HepG2 (cell line): ENCODE measurements around the gene MZT2A. TPM values are rescaled to one million over a fixed set of nuclear protein-coding genes. Genes with fewer than 3 reads are reported as not detected.
"Not testable (repeated sequence)": the region's sequence is repeated elsewhere in the genome, so short reads cannot be mapped to it uniquely, and the experiment has no call there.

Experiments
- ATAC-seq: fragments of 200-7000 bp; cut with Tn5 transposase; 3 replicates; pipeline ENCODE4 v1.9.1; 2020; ENCODE audit warnings: mild to moderate bottlenecking, moderate library complexity
- BruUV-seq: library from RNA; stranded (reverse); fragments of 400-500 nt; replicated peaks from 2 replicates; lab custom pipeline; 2021; lab: Mats Ljungman, UMichigan
- CTCF ChIA-PET: fragments of 300-600 bp; formaldehyde crosslinking; extraction: SDS; loops from one replicate; lab custom pipeline; 2021; ENCODE audit warnings: low total read pairs, inconsistent platforms, low intra/inter-chr PET ratio; lab: Yijun Ruan, JAX
- POLR2A ChIA-PET: fragments of 350-600 bp; sonication (Branson Sonifier 250); formaldehyde crosslinking; loops from one replicate; lab custom pipeline; 2020; ENCODE audit warnings: antibody characterized with exemption, inconsistent platforms; lab: Yijun Ruan, JAX
- DNase-seq: peaks from one replicate; pipeline ENCODE4 v3.0.0-alpha.2; 2015; ENCODE audit warnings: low spot score
- FAIRE-seq: peaks from 3 replicates; lab custom pipeline; 2011; peaks lifted over from hg19 to GRCh38; lab: Jason Lieb, UNC
- H2AFZ ChIP-seq: one replicate; pipeline ENCODE4 v1.6.1; 2011; ENCODE audit warnings: low read length, inconsistent platforms
- H3K27ac ChIP-seq: fragments of 300-600 bp; 3 replicates; pipeline ENCODE4 v1.8.0; 2011; ENCODE audit warnings: mixed run types, mild to moderate bottlenecking, mixed read lengths, low read length, inconsistent platforms; ENCODE audit not compliant: insufficient read depth; ENCODE audit errors: extremely low read length
- H3K27me3 ChIP-seq, 2 experiments: fragments of 200-600 bp in 1 of 2; 2 replicates in 1 of 2; 3 replicates in 1 of 2; pipeline versions ENCODE4 v1.6.0 to v1.8.0; 2011; ENCODE audit warnings: low read length in 2 of 2, mild to moderate bottlenecking in 2 of 2, moderate library complexity in 2 of 2, inconsistent platforms in 1 of 2; ENCODE audit not compliant: insufficient read depth in 2 of 2, control insufficient read depth in 1 of 2
- H3K36me3 ChIP-seq, 2 experiments: fragments of 200-600 bp in 1 of 2; replicated peaks in 1 of 2; 2 replicates in 1 of 2; 3 replicates in 1 of 2; pipeline versions ENCODE4 v1.5.1 to v1.8.0; 2011; ENCODE audit warnings: low read length in 2 of 2, inconsistent platforms in 1 of 2; ENCODE audit not compliant: insufficient read depth in 2 of 2, control insufficient read depth in 1 of 2
- H3K4me1 ChIP-seq: 2 replicates; pipeline ENCODE4 v1.5.1; 2012; ENCODE audit warnings: low read length, inconsistent platforms; ENCODE audit not compliant: insufficient read depth
- H3K4me2 ChIP-seq: 2 replicates; pipeline ENCODE4 v1.6.0; 2011; ENCODE audit warnings: low read depth, low read length, inconsistent platforms
- H3K4me3 ChIP-seq, 3 experiments: fragments of 200-600 bp in 1 of 3; sonication (generic), shearing (Covaris generic) in 1 of 3; replicated peaks in 1 of 3; 2 replicates each; pipeline ENCODE4 v1.5.1; 2011 to 2016; ENCODE audit warnings: low read length in 3 of 3, inconsistent platforms in 2 of 3, low read depth in 2 of 3, mild to moderate bottlenecking in 2 of 3, control low read depth in 1 of 3, mixed read lengths in 1 of 3; ENCODE audit not compliant: insufficient read depth in 1 of 3
- H3K79me2 ChIP-seq: one replicate; pipeline ENCODE4 v1.6.1; 2011; ENCODE audit warnings: low read length, inconsistent platforms; ENCODE audit not compliant: insufficient read depth
- H3K9ac ChIP-seq: 2 replicates; pipeline ENCODE4 v1.6.0; 2011; ENCODE audit warnings: mild to moderate bottlenecking, low read depth, low read length, inconsistent platforms; ENCODE audit not compliant: insufficient read depth
- H3K9me3 ChIP-seq: 2 replicates; pipeline ENCODE4 v1.5.1; 2012; ENCODE audit warnings: mild to moderate bottlenecking, low read length
- H4K20me1 ChIP-seq: 2 replicates; pipeline ENCODE4 v1.6.0; 2011; ENCODE audit warnings: inconsistent platforms, mild to moderate bottlenecking, low read length, moderate library complexity; ENCODE audit not compliant: insufficient read depth
- HNRNPK ChIP-seq: fragments of 200-400 bp; formaldehyde crosslinking; IDR thresholded peaks from 2 replicates; pipeline ENCODE4 v1.6.1; 2018; ENCODE audit warnings: low read length, low read depth, moderate library complexity, mild to moderate bottlenecking; ENCODE audit not compliant: poor library complexity, severe bottlenecking
- IKZF4 ChIP-seq: sonication (generic); formaldehyde crosslinking; IDR thresholded peaks from 2 replicates; pipeline ENCODE4 v1.5.1; 2020; ENCODE audit warnings: borderline replicate concordance, mild to moderate bottlenecking, low read depth, missing genetic modification reagents; ENCODE audit errors: not compliant biosample characterization
- POLR2G ChIP-seq: fragments of 200-400 bp; formaldehyde crosslinking; IDR thresholded peaks from 2 replicates; pipeline ENCODE4 v1.6.1; 2018; ENCODE audit warnings: mild to moderate bottlenecking, low read depth, low read length, moderate library complexity
- ZNF616 ChIP-seq: sonication (generic); formaldehyde crosslinking; IDR thresholded peaks from 2 replicates; pipeline ENCODE4 v1.5.0; 2020; ENCODE audit warnings: low read depth, mild to moderate bottlenecking, missing genetic modification reagents
- WGBS: methylation state at CpG from one replicate; pipeline ENCODE4 v1.1.6; 2017; ENCODE audit warnings: low lambda C conversion rate; 5-methylcytosine and 5-hydroxymethylcytosine counted together
- in situ Hi-C: cut with HindIII; loops from 2 replicates; pipeline ENCODE4 v1.10.0; 2017; ENCODE audit warnings: low pct_unique_long_range_greater_than_20kb; ENCODE audit not compliant: extremely low pct_ligation_motif_present
- intact Hi-C: fragments of 100-400 bp; cut with micrococcal nuclease; formaldehyde crosslinking; loops from one replicate; pipeline ENCODE4 v1.10.0; 2022; ENCODE audit not compliant: unreplicated experiment
- polyA plus RNA-seq, 8 experiments: library from polyadenylated mRNA; depleted of rRNA in 3 of 8; stranded (reverse) in 7 of 8; unstranded in 1 of 8; fragments of >200 nt; fragmentation: Illumina TruSeq in 4 of 8; extraction: Trizol in 4 of 8; gene quantifications; 2 replicates each; pipeline versions ENCODE4 v1.2.1 to v1.2.3, GENCODE V29; 2011 to 2016; ENCODE audit warnings: low read depth in 4 of 8, missing spikeins in 1 of 8, mixed read lengths in 1 of 8; ENCODE audit not compliant: insufficient read depth in 1 of 8
- total RNA-seq, 5 experiments: library from RNA; depleted of rRNA; stranded (reverse); fragments of >200 nt; fragmentation: Illumina TruSeq; extraction: Trizol; gene quantifications; 2 replicates each; pipeline ENCODE4 v1.2.3, GENCODE V29; 2016; ENCODE audit warnings: low read depth in 1 of 5
- TF ChIP-seq, protein P1 (sequence below): sonication (generic); formaldehyde crosslinking; IDR thresholded peaks from 2 replicates; pipeline ENCODE4 v1.4.0; 2020; ENCODE audit warnings: missing genetic modification reagents

MZT2A gene
- total and polyA plus RNA-seq, 2 of the 13 experiments (the other 11 are each of a cell fraction or from before 2014, with no cell fraction given): 221 to 349 TPM

DNA sequence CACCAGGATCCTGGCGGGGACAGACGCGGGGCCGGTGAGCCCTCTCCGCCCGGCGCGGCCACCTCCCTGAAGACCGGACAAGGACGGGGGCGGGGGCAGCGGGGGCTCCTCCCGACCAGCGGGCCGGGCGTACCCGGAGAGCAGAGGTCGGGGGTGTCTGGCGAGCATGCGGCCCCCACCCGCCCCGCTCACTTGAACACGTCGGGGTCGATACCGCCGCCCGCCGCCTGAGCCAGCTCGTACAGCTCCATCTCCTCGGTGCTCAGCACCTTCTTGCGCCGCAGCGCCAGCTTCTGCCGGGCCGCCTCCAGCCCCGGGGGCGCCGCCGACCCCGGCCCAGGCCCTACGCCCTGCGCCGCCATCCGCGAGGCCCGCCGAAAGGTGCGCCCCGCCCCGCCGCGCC lies at the start of gene MZT2A (continued):
- TF ChIP-seq POLR2G: peak; percentile 15; the same call in 1 of the 2 replicates
- TF ChIP-seq IKZF4 (CRISPR knock-in tag): peak; percentile 45
- peak; percentile 5 for TF ChIP-seq HNRNPK
- TF ChIP-seq, protein P1, sequence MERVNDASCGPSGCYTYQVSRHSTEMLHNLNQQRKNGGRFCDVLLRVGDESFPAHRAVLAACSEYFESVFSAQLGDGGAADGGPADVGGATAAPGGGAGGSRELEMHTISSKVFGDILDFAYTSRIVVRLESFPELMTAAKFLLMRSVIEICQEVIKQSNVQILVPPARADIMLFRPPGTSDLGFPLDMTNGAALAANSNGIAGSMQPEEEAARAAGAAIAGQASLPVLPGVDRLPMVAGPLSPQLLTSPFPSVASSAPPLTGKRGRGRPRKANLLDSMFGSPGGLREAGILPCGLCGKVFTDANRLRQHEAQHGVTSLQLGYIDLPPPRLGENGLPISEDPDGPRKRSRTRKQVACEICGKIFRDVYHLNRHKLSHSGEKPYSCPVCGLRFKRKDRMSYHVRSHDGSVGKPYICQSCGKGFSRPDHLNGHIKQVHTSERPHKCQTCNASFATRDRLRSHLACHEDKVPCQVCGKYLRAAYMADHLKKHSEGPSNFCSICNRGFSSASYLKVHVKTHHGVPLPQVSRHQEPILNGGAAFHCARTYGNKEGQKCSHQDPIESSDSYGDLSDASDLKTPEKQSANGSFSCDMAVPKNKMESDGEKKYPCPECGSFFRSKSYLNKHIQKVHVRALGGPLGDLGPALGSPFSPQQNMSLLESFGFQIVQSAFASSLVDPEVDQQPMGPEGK: peak; percentile 27; the same call in 1 of the 2 replicates
- TF ChIP-seq ZNF616 (CRISPR knock-in tag): peak; percentile 41; the same call in 1 of the 2 replicates

DNA sequence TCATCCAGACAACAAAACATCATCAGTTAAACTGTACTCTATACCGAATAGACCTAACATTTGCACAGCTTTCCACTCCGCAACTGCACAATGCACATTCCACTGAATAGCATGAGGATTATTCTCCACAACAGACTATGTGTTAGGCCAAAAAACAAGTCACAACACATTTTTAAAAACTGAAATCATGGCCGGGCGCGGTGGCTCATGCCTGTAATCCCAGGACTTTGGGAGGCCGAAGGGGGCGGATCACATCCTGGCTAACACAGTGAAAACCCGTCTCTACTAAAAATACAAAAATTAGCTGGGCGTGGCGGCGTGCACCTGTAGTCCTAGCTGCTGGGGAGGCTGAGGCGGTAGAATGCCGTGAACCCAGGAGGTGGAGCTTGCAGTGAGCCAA lies 46.7 kb upstream of the MZT2A start:
- H3K9me3 ChIP-seq, CTCF ChIA-PET, H4K20me1 ChIP-seq, H3K4me1 ChIP-seq, ATAC-seq, H3K79me2 ChIP-seq, H3K9ac ChIP-seq, in situ Hi-C loops, H2AFZ ChIP-seq, intact Hi-C loops, H3K4me3 ChIP-seq, H3K36me3 ChIP-seq, FAIRE-seq, BruUV-seq, H3K4me2 ChIP-seq, H3K27ac ChIP-seq, POLR2A ChIA-PET, DNase-seq: not testable (repeated sequence)
- H3K27me3 ChIP-seq: peaks cover 0 to 14% of the 10 kb centered on the region in 2 experiments; a peak in 2 of 5 replicates
- WGBS: 53% methylated on average over 13 of the region's 13 CpGs

DNA sequence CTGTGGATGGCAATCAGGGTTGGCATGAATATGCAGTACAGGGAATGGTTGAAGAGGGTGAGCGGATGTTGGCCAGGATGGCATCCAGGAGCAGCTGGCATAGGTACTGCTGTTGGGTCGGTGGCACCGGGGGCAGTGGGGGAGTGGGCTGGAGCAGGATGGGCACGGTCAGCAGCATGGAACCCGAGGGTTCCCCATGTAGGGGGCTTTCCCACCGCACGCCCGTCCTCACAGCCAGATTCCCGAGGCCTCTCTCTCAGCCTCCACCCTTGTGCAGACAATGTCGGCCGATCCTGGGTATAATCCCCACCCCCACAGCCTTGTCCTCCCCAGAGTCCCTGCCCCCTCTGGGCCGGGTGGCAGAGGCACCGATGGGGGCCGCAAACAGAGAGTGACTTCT lies 44.6 kb upstream of the MZT2A start:
- H3K4me3 ChIP-seq, H3K4me1 ChIP-seq, FAIRE-seq, H3K27ac ChIP-seq, H3K36me3 ChIP-seq, in situ Hi-C loops, DNase-seq, H3K9me3 ChIP-seq, POLR2A ChIA-PET, BruUV-seq, H3K4me2 ChIP-seq, ATAC-seq, H3K27me3 ChIP-seq, H2AFZ ChIP-seq, H4K20me1 ChIP-seq, H3K79me2 ChIP-seq, CTCF ChIA-PET, intact Hi-C loops, H3K9ac ChIP-seq: not testable (repeated sequence)
- WGBS: 61% methylated on average over 12 of the region's 14 CpGs

DNA sequence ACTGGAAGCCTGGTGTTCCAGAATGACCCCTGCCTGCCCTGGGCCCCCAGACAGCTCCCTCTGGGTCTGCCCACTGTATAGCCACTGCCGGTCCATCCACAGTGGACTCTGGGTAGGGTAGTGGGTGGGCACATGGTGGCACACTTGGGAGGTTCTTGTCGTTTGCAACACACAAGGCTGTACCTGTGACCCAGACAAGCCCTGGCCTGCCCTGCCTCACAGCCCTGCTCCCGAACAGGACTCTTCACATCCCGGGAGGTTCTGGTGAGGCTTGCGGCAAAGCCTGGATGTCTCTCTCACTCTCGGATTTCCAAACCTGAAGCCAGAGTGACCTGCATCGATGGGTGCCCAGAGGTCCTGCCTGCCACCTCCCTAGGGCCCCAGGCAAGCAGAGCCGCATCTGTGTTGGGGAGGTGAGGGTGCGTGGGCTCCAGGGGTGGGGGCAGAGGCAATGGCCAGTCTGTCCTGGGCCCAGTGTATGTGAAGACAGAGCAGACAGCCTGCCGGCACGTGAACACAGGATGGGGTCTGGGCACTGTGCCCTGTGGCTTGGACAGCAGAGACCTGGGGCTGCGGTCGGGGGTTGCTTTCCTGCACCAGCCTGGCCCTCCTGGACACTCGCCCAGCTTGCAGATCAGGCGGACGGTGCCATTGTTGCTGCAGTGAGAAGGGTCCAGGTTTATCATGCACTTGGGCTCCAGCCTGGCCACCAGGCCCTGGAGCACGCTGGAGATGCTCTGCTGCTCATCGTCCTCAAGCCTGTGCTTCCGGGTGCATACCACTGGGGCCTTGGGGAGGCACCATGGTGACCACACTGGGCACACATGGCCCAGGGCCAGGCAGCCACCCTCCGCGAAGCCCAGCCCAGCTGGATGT lies 44.0 kb upstream of the MZT2A start:
- CTCF ChIA-PET, H3K79me2 ChIP-seq, H3K4me1 ChIP-seq, in situ Hi-C loops, BruUV-seq, H3K9me3 ChIP-seq, DNase-seq, H3K9ac ChIP-seq, H3K4me2 ChIP-seq, H2AFZ ChIP-seq, H3K4me3 ChIP-seq, POLR2A ChIA-PET, H3K27me3 ChIP-seq, H3K27ac ChIP-seq, H3K36me3 ChIP-seq, FAIRE-seq, H4K20me1 ChIP-seq, intact Hi-C loops: not testable (repeated sequence)
- WGBS: 48% methylated on average over 12 of the region's 21 CpGs
- ATAC-seq: 0 out of 3 replicates have a peak, but pooled peaks have one; percentile 8
